Activated CD4-positive, alpha-beta T cell treated with anti-CD3 and anti-CD28 coated beads for 36 hours (primary cell): Measurements from ENCODE around the gene TRIM37. TPM values are rescaled to one million over a fixed set of nuclear protein-coding genes. Genes with fewer than 3 reads are reported as not detected.
"Not testable (repeated sequence)": the region's sequence is repeated elsewhere in the genome, so short reads cannot be mapped to it uniquely, and the experiment has no call there.

ENCODE experiments used
- ATAC-seq: fragments of 200-7000 bp; cut with Tn5 transposase; one replicate; pipeline ENCODE4 v1.10.0; 2021; ENCODE audit warnings: mild to moderate bottlenecking, moderate library complexity
- CTCF ChIA-PET: fragments of 350-600 bp; sonication (Branson Sonifier 250); formaldehyde crosslinking; loops from one replicate; lab custom pipeline; 2021; ENCODE audit warnings: antibody characterized with exemption; lab: Charles Lee
- POLR2A ChIA-PET: fragments of 350-600 bp; sonication (Branson Sonifier 250); formaldehyde crosslinking; loops from one replicate; lab custom pipeline; 2021; ENCODE audit warnings: antibody characterized with exemption, inconsistent platforms; lab: Charles Lee
- DNase-seq: peaks from one replicate; pipeline ENCODE4 v3.0.0-alpha.2; 2020
- H3K27ac Mint-ChIP-seq: one replicate; pipeline ENCODE4 v1.8.0; 2021; ENCODE audit warnings: mixed read lengths
- H3K27me3 Mint-ChIP-seq: one replicate; pipeline ENCODE4 v1.8.0; 2021; ENCODE audit warnings: mixed read lengths
- H3K36me3 Mint-ChIP-seq: one replicate; pipeline ENCODE4 v1.8.0; 2021; ENCODE audit warnings: low read depth, mixed read lengths
- H3K4me1 Mint-ChIP-seq: one replicate; pipeline ENCODE4 v1.8.0; 2021; ENCODE audit warnings: mixed read lengths
- H3K4me3 Mint-ChIP-seq: one replicate; pipeline ENCODE4 v1.8.0; 2021; ENCODE audit warnings: mild to moderate bottlenecking, moderate library complexity, mixed read lengths
- H3K9me3 Mint-ChIP-seq: one replicate; pipeline ENCODE4 v1.8.0; 2021; ENCODE audit warnings: low read depth, mixed read lengths
- intact Hi-C, 2 experiments: fragments of 100-400 bp; cut with DNase I in 1 of 2; cut with micrococcal nuclease in 1 of 2; formaldehyde crosslinking; loops; one replicate each; pipeline versions ENCODE4 v1.14.2 to v1.15.1; 2022 to 2024; cut with DNase I, micrococcal nuclease
- total RNA-seq, 2 experiments: library from RNA; stranded (reverse); gene quantifications; one replicate each; pipeline ENCODE4 v1.2.3, GENCODE V29; 2021

TRIM37 gene
- total RNA-seq, 2 experiments from 2014 or later = 21.3 to 22.7 TPM

DNA sequence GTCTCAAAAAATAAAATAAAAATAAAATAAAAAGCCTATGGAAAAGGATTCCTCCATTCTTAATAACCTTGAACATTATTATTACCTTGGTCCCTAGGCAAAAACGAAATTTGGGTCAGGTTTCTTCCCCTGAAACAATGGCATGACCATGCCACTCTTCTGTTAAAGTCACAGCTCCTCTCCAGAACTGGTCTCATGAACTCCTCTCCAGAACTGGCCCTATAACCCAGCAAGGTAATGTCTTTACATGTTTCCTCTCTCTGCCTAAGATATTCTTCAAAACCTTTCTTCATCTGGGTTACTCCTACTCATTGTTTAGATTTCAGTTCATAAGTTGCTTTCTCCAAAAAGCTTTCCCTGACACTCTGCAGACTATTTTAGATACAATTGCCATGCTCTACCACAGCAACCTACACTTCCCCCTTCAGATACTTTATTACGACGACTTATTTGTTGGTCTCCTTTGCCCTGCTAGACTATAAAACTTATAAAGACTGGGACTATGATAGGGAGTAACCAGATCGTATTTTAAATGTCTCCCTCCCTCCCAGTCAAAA is 13.5 kb downstream of the TRIM37 start:
- ATAC-seq = no peak
- Mint-ChIP-seq H3K4me1 (peaks cover 14% of the 10 kb centered on the region), H3K4me3 (no peak overlapping the region), H3K27ac (no peak overlapping the region), H3K9me3 (peaks cover 3% of the 10 kb centered on the region), H3K36me3 (peaks cover 19% of the 10 kb centered on the region), H3K27me3 (no peaks in the 10 kb centered on the region)
- intact Hi-C loops = no loop called here
- ChIA-PET CTCF (interaction anchor here (1.1 kb wide), 1 partner anchor 148 kb away, joined by 3 read pairs; no protein-coding TSS in a partner anchor), POLR2A (interaction anchor here (1.4 kb wide), 1 partner anchor 14 kb away, joined by 4 read pairs; the partner anchor contains the start of gene TRIM37)
- DNase-seq = no peak

DNA sequence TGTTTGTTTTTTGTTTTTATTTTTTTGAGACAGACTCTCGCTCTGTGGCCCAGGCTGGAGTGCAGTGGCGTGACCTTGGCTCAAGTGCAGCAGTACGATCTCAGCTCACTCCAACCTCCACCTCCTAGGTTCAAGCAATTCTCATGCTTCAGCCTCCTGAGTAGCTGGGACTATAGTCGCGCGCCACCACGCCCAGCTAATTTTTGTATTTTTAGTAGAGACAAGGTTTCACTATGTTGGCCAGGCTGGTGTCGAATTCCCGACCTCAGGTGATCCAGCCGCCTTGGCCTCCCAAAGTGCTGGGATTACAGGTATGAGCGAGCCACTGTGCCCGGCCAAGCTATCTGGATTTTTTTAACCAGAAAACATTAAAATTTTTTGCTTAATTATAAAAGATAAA is 16.1 kb downstream of the TRIM37 start:
- DNase-seq, H3K9me3 Mint-ChIP-seq, H3K27me3 Mint-ChIP-seq, H3K4me3 Mint-ChIP-seq, POLR2A ChIA-PET, H3K27ac Mint-ChIP-seq, intact Hi-C loops, ATAC-seq, H3K4me1 Mint-ChIP-seq: not testable (repeated sequence)
- peaks cover 14% of the 10 kb centered on the region for H3K36me3 Mint-ChIP-seq
- CTCF ChIA-PET = interaction anchor here (0.6 kb wide), 1 partner anchor 76 kb away, joined by 3 read pairs; no protein-coding TSS in a partner anchor

DNA sequence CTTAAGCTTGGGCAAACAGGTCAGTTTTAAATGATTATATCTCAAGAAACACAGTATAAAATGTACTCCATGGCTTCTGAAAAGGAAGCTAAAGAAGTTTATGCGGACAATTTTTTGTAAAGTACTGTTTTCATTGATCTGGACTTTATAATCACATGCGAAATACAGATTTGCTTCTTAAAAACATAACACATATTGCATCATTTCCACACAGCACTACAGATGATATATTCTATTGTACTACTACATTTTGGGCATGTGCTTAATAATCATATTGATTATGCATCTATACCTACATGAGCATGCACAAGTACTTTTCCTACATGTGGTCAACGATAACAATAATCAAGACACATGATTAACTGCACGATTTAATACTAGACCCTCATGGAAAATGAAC is 22.5 kb downstream of the TRIM37 start:
- peaks cover 36% of the 10 kb centered on the region for H3K36me3 Mint-ChIP-seq
- ChIA-PET CTCF (no interaction called here), POLR2A (no interaction called here)
- intact Hi-C loops = no loop called here
- H3K9me3 Mint-ChIP-seq = no peaks in the 10 kb centered on the region
- ATAC-seq = no peak
- H3K27ac Mint-ChIP-seq = no peak overlapping the region
- no peak for DNase-seq
- no peaks in the 10 kb centered on the region for H3K27me3 Mint-ChIP-seq
- peaks cover 2% of the 10 kb centered on the region for H3K4me1 Mint-ChIP-seq
- H3K4me3 Mint-ChIP-seq = no peak overlapping the region

DNA sequence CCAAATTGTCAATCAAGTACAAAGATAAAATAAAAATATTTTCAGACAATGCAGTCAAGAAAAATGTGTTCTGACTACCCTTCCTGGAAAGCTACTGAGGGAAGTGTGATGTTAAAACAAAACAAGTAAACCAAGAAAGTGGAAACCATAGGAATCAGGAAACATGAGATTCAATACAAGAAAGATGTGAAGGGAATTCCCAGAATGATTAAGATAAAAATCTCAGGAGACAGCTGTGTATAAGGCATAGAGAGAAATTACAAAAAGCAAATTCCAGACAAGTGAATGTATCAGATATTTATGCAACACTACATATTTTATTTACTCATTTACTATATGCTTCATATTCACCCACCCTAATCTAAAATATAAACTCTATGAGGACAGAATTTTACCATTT is 32.2 kb downstream of the TRIM37 start:
- H3K27ac Mint-ChIP-seq = no peak overlapping the region
- H3K27me3 Mint-ChIP-seq = no peaks in the 10 kb centered on the region
- no peaks in the 10 kb centered on the region for H3K9me3 Mint-ChIP-seq

DNA sequence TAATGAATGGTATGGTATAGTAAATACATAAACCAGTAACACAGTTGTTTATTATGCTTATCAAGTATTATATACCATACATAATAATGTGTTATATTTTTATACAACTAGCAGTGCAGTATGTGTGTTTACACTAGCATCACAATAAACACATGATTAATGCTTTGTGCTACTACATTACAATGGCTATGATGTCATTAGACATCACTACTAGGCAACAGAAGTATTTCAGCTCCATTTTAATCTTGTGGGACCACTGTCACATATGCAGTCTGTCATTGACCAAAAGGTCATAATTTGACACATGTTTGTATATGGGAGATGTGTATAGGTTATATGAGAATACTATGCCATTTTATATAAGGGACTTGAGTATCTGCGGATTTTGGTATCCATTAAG is 32.7 kb downstream of the TRIM37 start:
- Mint-ChIP-seq H3K9me3 (no peaks in the 10 kb centered on the region), H3K36me3 (peaks cover 34% of the 10 kb centered on the region), H3K27ac (no peak overlapping the region), H3K27me3 (no peaks in the 10 kb centered on the region), H3K4me1 (no peaks in the 10 kb centered on the region), H3K4me3 (no peak overlapping the region)
- intact Hi-C loops = no loop called here
- CTCF ChIA-PET = no interaction called here
- ATAC-seq (no peak), DNase-seq (no peak)
- POLR2A ChIA-PET = no interaction called here

More for the DNA sequence above, 32.2 kb downstream of the TRIM37 start:
- Mint-ChIP-seq H3K36me3 (peaks cover 37% of the 10 kb centered on the region), H3K4me1 (no peaks in the 10 kb centered on the region), H3K4me3 (no peak overlapping the region)
- ATAC-seq (no peak), DNase-seq (no peak)
- ChIA-PET CTCF (no interaction called here), POLR2A (no interaction called here)
- intact Hi-C loops = no loop called here

DNA sequence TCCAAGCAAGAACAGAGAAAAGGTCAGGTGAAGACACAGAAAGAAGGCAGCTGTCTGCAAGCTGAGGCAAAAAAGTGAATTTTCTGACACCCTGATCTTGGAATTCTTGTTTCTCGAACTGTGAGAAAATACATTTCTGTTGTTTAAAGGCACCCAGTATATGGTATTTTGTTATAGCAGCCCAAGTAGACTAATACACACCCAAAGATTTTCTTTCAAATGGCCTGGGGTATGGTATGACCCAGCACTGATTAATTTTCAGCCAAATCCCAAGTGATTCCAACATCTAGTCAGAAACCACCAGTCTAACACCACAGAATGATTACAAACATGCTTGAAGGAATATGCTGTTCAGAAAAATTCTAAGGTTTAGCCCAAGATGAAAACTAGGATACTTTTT is 36.8 kb downstream of the TRIM37 start:
- Mint-ChIP-seq H3K4me3 (no peak overlapping the region), H3K4me1 (no peaks in the 10 kb centered on the region), H3K9me3 (no peaks in the 10 kb centered on the region), H3K27ac (no peak overlapping the region), H3K36me3 (peaks cover 39% of the 10 kb centered on the region), H3K27me3 (no peaks in the 10 kb centered on the region)
- no peak for ATAC-seq
- DNase-seq = no peak
- ChIA-PET POLR2A (no interaction called here), CTCF (interaction anchor here (0.6 to 1.3 kb wide), 4 partner anchors 9 to 194 kb away, joined by 3 to 4 read pairs (median 3); partner anchors contain the start of gene TRIM37)
- intact Hi-C loops = no loop called here

DNA sequence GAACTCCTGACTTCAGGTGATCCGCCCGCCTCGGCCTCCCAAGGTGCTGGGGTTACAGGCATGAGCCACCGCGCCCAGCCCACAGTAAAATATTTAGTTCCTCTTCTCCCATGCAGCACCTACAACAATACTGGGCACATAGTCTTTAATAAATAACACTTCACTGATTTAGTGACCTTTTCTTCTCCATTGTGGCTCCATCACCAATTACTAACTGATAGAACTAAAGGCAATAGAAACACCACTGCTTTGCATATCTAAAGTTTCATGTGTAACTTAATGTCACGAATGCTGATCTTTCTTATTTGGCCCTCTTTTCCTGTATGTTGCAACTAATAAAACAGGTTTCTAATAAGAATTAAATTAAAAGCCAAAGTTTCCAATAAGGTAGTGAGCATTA is 38.9 kb downstream of the TRIM37 start:
- Mint-ChIP-seq H3K27me3 (no peaks in the 10 kb centered on the region), H3K4me3 (no peak overlapping the region), H3K9me3 (no peaks in the 10 kb centered on the region), H3K4me1 (no peaks in the 10 kb centered on the region), H3K27ac (no peak overlapping the region), H3K36me3 (peaks cover 39% of the 10 kb centered on the region)
- ChIA-PET POLR2A (no interaction called here), CTCF (interaction anchor here (0.7 kb wide), 1 partner anchor 17 kb away, joined by 4 read pairs; no protein-coding TSS in a partner anchor)
- no peak for ATAC-seq
- intact Hi-C loops = no loop called here
- DNase-seq = no peak

DNA sequence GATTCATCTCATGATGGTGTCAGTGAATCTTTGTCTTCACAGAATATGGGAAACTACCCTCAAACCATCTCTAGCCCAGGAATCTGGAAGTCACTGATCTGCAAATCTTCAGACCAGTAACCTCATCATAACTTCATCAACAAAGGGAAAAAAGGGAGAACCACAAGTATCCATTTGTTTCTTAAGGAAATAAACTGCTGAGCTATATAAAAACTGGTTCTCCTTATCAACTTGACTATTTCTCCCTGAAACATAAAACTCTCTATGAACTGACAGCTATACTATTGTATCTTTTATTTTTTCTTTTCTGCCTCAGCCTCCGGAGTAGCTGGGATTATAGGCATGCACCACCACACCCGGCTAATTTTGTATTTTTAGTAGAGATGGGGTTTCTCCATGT is 39.3 kb downstream of the TRIM37 start:
- H3K4me3 Mint-ChIP-seq = no peak overlapping the region
- intact Hi-C loops = no loop called here
- no peaks in the 10 kb centered on the region for H3K4me1 Mint-ChIP-seq
- no peaks in the 10 kb centered on the region for H3K9me3 Mint-ChIP-seq
- ATAC-seq = no peak
- H3K27me3 Mint-ChIP-seq = no peaks in the 10 kb centered on the region
- H3K27ac Mint-ChIP-seq = no peak overlapping the region
- ChIA-PET CTCF (interaction anchor here (0.6 to 0.7 kb wide), 2 partner anchors 16 to 36 kb away, joined by 3 to 4 read pairs; no protein-coding TSS in a partner anchor), POLR2A (no interaction called here)
- H3K36me3 Mint-ChIP-seq = peaks cover 42% of the 10 kb centered on the region
- no peak for DNase-seq

DNA sequence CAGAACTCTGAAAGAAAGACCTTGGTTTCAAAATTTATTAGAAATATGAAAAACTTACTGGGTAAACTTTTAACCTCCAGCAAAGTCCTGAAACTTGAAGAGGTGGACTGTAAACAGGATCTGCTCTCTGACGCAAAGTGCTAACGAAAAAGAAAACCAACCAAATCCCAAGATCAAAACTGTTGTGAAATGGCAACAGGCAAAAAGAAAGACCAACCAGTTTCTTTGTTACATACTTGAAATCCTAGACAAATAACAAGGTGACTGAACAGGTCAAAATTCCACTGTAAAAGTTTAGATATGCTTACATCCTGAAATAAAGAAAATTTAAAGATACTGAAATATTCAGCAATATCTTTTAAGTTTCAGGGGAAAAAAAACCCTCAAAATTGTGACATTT is 44.2 kb downstream of the TRIM37 start:
- H3K27ac Mint-ChIP-seq = no peak overlapping the region
- H3K4me3 Mint-ChIP-seq = no peak overlapping the region
- no peaks in the 10 kb centered on the region for H3K4me1 Mint-ChIP-seq
- no peaks in the 10 kb centered on the region for H3K9me3 Mint-ChIP-seq
- intact Hi-C loops = no loop called here
- no peaks in the 10 kb centered on the region for H3K27me3 Mint-ChIP-seq
- H3K36me3 Mint-ChIP-seq = peaks cover 38% of the 10 kb centered on the region
- DNase-seq (no peak), ATAC-seq (no peak)
- POLR2A ChIA-PET = interaction anchor here (0.6 kb wide), 1 partner anchor 435 kb away, joined by 7 read pairs; no protein-coding TSS in a partner anchor
- CTCF ChIA-PET = no interaction called here

DNA sequence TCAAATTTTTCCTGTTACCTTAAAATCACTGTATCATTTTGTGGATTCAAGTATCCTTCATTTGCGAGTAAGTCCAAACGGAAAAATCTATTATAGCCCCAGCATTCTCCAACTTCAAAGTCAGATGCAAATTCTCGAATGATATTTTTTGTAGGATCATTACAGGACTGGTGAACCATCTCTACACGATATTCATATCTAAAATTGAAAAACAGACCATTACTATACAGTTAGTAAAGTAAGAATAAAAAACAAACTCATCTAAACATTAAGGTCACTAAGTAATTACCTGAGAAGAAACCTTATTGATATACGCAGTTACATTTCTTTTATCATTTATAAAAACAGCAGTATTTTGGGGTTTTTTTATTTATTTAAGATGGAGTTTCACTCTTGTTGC is 49.8 kb downstream of the TRIM37 start:
- H3K27ac Mint-ChIP-seq = no peak overlapping the region
- no peak for DNase-seq
- CTCF ChIA-PET = no interaction called here

DNA sequence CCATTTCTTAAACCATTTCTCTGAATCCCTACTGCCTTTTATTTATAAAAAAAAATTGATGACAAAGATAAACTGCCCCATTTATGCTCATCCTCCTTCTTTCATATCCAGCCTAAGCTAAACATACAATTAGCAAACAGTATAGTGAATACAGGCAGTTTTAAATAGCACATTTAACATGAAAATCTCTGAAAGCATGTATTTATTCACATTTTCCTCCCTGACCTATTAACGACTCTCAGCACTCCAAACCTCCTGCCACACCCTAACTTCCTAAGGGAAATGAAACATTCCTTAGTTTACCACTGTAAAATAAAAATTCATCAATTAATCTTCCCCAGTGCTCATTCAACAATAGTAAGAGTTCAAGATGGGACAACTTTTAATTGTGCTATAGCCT is 56.9 kb downstream of the TRIM37 start:
- Mint-ChIP-seq H3K27ac (no peak overlapping the region), H3K9me3 (no peaks in the 10 kb centered on the region), H3K4me1 (no peaks in the 10 kb centered on the region), H3K27me3 (no peaks in the 10 kb centered on the region), H3K36me3 (peaks cover 30% of the 10 kb centered on the region), H3K4me3 (no peak overlapping the region)
- ATAC-seq (no peak), DNase-seq (no peak)
- POLR2A ChIA-PET = interaction anchor here (0.6 kb wide), 2 partner anchors 47 to 515 kb away, joined by 5 to 6 read pairs; partner anchors contain the start of gene DHX40
- CTCF ChIA-PET = interaction anchor here (0.6 to 1.2 kb wide), 2 partner anchors 247 to 366 kb away, joined by 3 read pairs; no protein-coding TSS in a partner anchor
- intact Hi-C loops = no loop called here

More for the DNA sequence above, 49.8 kb downstream of the TRIM37 start:
- POLR2A ChIA-PET = no interaction called here
- Mint-ChIP-seq H3K36me3 (peaks cover 29% of the 10 kb centered on the region), H3K4me1 (no peaks in the 10 kb centered on the region), H3K27me3 (no peaks in the 10 kb centered on the region), H3K9me3 (no peaks in the 10 kb centered on the region), H3K4me3 (no peak overlapping the region)
- intact Hi-C loops = no loop called here
- no peak for ATAC-seq

DNA sequence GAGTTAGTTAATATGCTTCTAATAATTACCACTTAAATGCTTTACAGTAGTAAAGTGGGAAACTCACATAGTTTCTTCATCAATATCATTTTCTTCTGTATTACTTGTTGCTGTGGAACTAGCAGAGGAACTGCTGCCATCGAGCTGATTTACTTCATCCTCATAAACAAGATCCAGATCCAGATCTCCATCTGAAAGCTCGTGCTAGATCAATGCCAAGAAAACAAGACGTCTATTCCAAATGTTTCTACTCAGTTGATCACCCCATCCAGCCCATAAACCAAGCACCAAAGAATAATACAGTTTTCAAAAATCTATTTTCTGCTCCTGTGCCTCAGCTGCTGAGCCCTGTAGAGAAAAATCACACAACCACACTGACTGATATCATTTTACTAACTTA is 59.1 kb downstream of the TRIM37 start:
- Mint-ChIP-seq H3K36me3 (peaks cover 34% of the 10 kb centered on the region), H3K27ac (no peak overlapping the region), H3K4me1 (no peaks in the 10 kb centered on the region), H3K9me3 (no peaks in the 10 kb centered on the region), H3K4me3 (no peak overlapping the region), H3K27me3 (no peaks in the 10 kb centered on the region)
- DNase-seq = no peak
- ATAC-seq = no peak
- CTCF ChIA-PET = no interaction called here
- POLR2A ChIA-PET = no interaction called here
- intact Hi-C loops = no loop called here
